Myocyte (in vitro differentiated cells): Measurements from ENCODE around the gene VIPR1. TPM values are rescaled to one million over a fixed set of nuclear protein-coding genes. Genes with fewer than 3 reads are reported as not detected.
"Not testable (repeated sequence)": the region's sequence is repeated elsewhere in the genome, so short reads cannot be mapped to it uniquely, and the experiment has no call there.

Experiments used
- DNase-seq: peaks from one replicate; pipeline ENCODE4 v3.0.0-alpha.2; 2012; ENCODE audit warnings: low read depth
- total RNA-seq: library from RNA; depleted of rRNA; stranded (reverse); fragments of >200 nt; gene quantifications from 2 replicates; pipeline ENCODE4 v1.2.3, GENCODE V29; 2014

VIPR1 gene
- total RNA-seq, 1 donor from 2014 or later, result not detected

DNA sequence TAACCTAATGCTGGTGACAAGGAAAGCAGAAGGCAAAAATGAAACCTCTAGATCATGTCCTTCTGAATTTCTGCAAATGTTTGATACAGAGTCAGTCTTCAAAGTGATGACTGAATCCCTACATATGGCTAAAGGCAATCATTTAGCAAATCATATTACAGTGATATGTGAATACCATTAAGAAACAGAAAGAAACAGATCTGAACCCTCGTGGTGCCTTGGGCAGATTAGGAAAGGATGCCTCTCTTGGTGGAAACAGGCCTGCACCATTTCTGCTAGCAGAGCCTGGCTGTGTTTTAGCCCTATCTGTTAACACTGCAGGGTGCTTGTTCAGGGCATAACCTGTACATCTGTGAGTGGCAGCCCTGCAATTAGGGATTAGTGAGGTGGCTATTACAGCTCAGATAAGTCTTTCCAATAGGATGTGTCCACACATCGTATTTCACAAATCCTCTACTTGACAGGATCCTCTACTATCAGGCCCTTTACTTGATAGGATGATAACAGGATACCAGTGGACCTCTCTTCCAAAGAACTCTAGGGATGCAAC lies 67.2 kb downstream of the VIPR1 start:
- no peak for DNase-seq

DNA sequence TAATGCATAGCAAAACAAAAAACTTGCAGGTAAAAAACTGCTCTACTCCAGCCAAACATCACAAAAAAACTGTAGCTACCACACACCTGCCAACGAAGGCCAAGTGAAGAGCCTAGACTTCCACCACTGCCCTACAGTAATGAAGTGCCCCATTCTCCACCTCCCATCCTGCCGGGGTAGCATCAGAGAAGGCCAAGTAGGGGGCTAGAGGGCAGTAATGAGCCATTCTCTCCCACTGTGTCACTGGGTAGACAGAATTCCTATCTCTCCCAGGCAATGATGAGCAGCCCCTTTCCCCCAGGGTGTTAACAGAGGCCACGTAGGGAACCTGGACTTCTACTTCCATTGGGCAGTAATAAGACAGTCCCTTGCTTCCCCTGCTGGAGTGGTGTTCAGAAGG lies 69.8 kb downstream of the VIPR1 start:
- peak; percentile 24 for DNase-seq

DNA sequence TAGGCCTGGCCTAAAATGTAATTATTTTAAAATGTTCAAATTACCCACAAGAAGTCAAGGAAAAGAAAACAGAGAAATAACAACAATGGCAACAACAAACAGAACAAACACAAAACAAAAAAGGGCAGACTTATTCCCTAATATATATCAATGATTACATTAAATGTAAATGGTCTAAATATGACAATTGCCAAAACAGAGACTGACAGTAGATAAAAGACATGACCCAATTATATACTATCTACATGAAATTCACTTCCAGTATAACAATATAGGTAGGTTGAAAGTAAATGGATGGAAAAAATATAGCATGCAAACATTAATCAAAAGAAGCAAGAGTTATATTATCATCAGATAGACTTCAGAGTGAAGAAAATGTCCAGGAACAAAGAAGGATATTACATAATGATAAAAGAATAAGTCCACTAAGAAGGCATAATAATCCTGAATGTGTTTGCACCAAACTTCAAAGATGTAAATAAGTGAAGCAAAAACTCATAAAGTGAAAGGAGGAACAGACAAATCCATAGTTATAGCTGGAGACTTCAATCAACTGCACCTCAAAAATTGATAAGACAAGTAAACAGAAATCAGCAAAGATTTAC lies 72.8 kb downstream of the VIPR1 start:
- DNase-seq, result no peak

DNA sequence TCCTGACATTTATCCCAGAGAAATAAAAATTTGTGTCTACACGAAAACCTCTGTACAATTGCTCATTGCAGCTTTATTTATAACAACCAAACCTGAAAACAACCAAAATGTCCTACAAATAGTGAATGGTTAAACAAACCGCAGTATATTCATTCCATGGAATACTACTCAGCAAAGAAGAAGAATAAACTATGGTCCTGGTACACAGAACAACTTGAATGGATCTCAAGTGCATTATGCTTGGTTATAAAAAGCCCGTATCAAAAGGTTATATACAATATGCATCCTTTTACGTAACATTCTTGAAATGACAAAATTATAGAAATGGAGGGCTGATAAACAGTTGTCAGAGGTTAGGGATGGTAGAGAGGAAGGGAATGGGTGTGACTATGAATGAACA lies 75.6 kb downstream of the VIPR1 start:
- DNase-seq, result no peak

DNA sequence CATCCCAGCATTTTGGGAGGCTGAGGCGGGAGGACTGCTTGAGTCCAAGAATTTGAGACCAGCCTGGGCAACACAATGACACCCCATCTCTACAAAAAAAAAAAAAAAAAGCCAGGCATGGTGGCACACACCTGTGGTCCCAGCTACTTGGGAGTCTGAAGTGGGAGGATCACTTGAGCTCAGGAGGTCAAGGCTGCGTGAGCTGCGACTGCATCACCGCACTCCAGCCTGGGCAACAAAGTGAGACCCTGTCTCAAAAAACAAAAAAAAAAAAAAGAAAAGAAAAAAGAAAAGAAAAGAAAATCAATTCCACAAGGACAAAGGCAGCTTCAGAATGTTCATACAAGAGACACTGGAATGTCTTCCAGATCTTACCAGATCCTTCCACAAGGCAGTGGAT lies 76.9 kb downstream of the VIPR1 start:
- DNase-seq, result not testable (repeated sequence)

DNA sequence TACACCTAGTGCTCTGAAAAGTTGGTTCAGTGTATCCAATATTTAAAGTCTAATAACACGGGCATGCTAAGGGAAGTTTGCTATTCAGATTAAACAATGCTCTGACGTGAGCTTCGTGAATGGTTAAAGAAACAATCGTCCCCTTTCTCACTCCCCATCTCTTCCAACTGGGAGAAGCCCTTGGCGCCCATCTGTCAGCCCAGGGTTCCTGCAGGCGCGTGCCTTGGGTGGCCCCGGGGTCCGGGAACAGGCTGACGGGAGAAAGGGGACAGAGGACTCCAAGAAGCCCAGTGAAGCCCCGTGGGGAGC lies 78.9 kb downstream of the VIPR1 start:
- no peak for DNase-seq

DNA sequence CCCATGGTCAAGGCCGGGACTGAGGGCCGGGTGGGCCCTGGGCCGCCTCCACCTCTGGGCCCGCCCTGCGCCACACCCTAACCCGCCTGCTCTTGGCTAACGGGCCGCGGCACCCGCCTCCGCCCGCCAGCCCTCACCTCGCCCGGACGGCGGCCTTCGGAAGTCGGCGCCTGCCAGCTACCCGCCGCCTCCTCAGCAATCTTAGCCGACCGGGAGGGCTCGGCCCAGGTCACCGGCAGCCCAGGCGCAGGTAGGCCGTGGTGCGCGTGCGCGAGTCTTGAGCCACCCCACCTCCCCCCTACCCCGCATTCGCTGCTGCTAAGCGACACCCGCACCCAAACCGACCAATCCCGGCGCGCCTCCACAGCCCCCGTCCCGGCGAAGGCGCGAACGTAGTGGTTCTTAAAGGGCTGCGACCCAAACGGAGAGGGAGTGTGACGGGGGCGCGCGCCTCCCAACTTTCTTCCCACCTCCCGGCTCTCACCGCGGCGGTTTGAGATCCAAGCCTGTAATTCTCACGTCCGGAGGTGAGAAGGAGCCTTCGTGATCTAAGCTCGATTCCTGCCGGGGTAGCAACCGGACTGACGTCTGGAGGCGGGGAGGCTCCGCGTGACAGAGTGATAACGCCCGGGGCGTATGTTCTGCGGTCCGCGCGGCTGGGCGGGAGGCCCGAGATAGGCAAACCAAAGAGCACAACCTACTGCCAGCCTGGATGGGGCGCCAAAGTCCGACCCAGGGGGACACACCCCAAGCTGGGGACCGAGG lies 79.4 kb downstream of the VIPR1 start, which contains the start of gene SEC22C:
TSS of gene SEC22C (minus strand) at position 259 of the 765 bp plus-strand sequence. CDS start 12,921 bp downstream, outside the sequence.
- peak; percentile 96 for DNase-seq

DNA sequence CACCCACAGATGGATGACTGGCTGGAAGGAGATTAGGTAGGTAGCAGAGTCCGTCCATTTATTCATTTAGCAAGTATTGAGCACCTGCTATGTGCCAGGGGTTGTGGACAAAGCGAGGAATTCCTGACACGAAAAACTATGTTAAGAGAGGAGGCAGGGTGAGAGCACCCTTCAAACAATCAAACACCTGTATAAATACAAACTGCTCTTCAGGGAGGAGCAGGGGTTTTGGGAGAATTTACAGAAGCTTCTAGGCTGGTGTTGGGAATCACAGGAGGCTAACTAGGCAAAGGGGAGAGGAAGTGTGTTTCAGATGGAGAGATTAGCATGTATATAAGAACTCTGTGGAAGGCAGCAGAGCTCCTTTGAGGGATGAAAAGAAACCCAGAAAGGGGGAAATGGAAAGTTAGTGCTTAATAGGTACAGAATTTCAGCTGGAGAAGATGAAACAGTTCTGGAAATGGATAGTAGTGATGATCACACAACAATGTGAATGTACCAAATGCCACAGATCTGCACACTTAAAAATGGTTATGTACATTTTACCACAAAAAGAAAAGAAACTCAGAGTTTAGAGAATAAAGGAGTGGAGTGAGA lies 80.1 kb downstream of the VIPR1 start:
- DNase-seq, result no peak

Other genes with a start within 250 kb of the VIPR1 start
- not detected in 2 replicates for gene CCK, start 236.5 kb upstream of the VIPR1 start, total RNA-seq
- gene LYZL4, start 92.0 kb upstream of the VIPR1 start, total RNA-seq, result not detected in 2 replicates
- gene SEC22C, start 79.3 kb downstream of the VIPR1 start, total RNA-seq, result 33.1 and 42.4 TPM in 2 replicates
- gene SS18L2, start 88.2 kb downstream of the VIPR1 start, total RNA-seq, result 11.9 and 15.2 TPM in 2 replicates
- gene NKTR, start 98.0 kb downstream of the VIPR1 start, total RNA-seq, result 32.4 and 40.3 TPM in 2 replicates
- gene ZBTB47, start 151.1 kb downstream of the VIPR1 start, total RNA-seq, result 96.8 and 103 TPM in 2 replicates
- gene KLHL40, start 182.9 kb downstream of the VIPR1 start, total RNA-seq, result 55.6 and 67.1 TPM in 2 replicates
- 12.3 and 26.6 TPM in 2 replicates for gene HHATL, start 200.2 kb downstream of the VIPR1 start, total RNA-seq